HG03378 (cell line): ENCODE results near the gene LEFTY2.
"Not testable (repeated sequence)": the region's sequence is repeated elsewhere in the genome, so short reads cannot be mapped to it uniquely, and the experiment has no call there.

Source experiments
- ATAC-seq: cut with Tn5 transposase; IDR thresholded peaks from one replicate; pipeline ENCODE4 v1.9.1; 2021; ENCODE audit warnings: mild to moderate bottlenecking, moderate library complexity; ENCODE audit not compliant: unreplicated experiment

LEFTY2 gene

GRCh38 chr1:225954753-225955152 is 13.7 kb upstream of the LEFTY2 start:
- no peak for ATAC-seq

GRCh38 chr1:225953315-225953714 is 12.3 kb upstream of the LEFTY2 start:
- no peak for ATAC-seq

- no peak for ATAC-seq
Observed at GRCh38 chr1:225950905-225951497, 10.0 kb upstream of the LEFTY2 start.

GRCh38 chr1:225949041-225949440 is 8.0 kb upstream of the LEFTY2 start:
- no peak for ATAC-seq

- ATAC-seq, result no peak
Observed at GRCh38 chr1:225946803-225947202, 5.8 kb upstream of the LEFTY2 start.

- no peak for ATAC-seq
Observed at GRCh38 chr1:225946082-225946620, 5.1 kb upstream of the LEFTY2 start.

- ATAC-seq, result no peak
Observed at GRCh38 chr1:225945564-225945963, 4.5 kb upstream of the LEFTY2 start.

GRCh38 chr1:225944951-225945350 is 3.9 kb upstream of the LEFTY2 start:
- peak; percentile 64 for ATAC-seq

GRCh38 chr1:225944387-225944786 is 3.4 kb upstream of the LEFTY2 start:
- ATAC-seq, result no peak

- ATAC-seq, result no peak
Observed at GRCh38 chr1:225943582-225943981, 2.6 kb upstream of the LEFTY2 start.

- ATAC-seq, result peak; percentile 74
Observed at GRCh38 chr1:225942574-225942973, 1.6 kb upstream of the LEFTY2 start.

- no peak for ATAC-seq
Observed at GRCh38 chr1:225941942-225942222, 862 bp upstream of the LEFTY2 start.

- no peak for ATAC-seq
Observed at GRCh38 chr1:225940385-225941151, 452 bp downstream of the LEFTY2 start.

GRCh38 chr1:225939939-225940310 is 1.1 kb downstream of the LEFTY2 start:
- not testable (repeated sequence) for ATAC-seq

GRCh38 chr1:225939097-225939938 is 1.7 kb downstream of the LEFTY2 start:
- ATAC-seq, result not testable (repeated sequence)

- no peak for ATAC-seq
Observed at GRCh38 chr1:225937048-225937968, 3.7 kb downstream of the LEFTY2 start.

GRCh38 chr1:225936523-225936922 is 4.5 kb downstream of the LEFTY2 start:
- no peak for ATAC-seq

- ATAC-seq, result not testable (repeated sequence)
Observed at GRCh38 chr1:225936086-225936485, 4.9 kb downstream of the LEFTY2 start.

- no peak for ATAC-seq
Observed at GRCh38 chr1:225934711-225935110, 6.3 kb downstream of the LEFTY2 start.

- no peak for ATAC-seq
Observed at GRCh38 chr1:225933072-225933471, 7.9 kb downstream of the LEFTY2 start.
